ENCODE measurements around the gene RANBP10. TPM values are rescaled to one million over a fixed set of nuclear protein-coding genes. Genes with fewer than 3 reads are reported as not detected.

Gene RANBP10
- total RNA-seq, 6 experiments from 2014 or later, result 15.1 to 38.4 (median 22.7) TPM

DNA sequence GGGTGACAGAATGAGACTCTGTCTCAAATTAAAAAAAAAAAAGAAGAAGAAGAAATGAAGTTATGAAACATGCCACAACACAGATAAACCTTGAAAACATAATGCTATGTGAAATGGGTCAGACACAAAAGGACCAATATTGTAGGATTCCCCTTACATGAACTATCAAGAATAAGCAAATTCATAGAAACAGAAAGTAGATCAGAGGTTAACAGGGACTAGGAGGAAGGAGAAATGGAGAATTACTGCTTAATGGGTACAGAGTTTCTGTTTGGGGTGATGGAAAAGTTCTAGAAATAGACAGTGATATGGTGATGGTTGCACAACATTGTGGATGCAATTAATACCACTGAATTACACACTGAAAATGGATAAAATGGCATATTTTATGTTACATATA is 16.3 kb downstream of the RANBP10 start:
- ATAC-seq (peak in 3 of 4 donors; percentile 17 to 30 (median 21)), DNase-seq (no peak)
- no peak for TF ChIP-seq POLR2A (IDR thresholded peaks at IDR 0.05)
- TF ChIP-seq, protein P1, sequence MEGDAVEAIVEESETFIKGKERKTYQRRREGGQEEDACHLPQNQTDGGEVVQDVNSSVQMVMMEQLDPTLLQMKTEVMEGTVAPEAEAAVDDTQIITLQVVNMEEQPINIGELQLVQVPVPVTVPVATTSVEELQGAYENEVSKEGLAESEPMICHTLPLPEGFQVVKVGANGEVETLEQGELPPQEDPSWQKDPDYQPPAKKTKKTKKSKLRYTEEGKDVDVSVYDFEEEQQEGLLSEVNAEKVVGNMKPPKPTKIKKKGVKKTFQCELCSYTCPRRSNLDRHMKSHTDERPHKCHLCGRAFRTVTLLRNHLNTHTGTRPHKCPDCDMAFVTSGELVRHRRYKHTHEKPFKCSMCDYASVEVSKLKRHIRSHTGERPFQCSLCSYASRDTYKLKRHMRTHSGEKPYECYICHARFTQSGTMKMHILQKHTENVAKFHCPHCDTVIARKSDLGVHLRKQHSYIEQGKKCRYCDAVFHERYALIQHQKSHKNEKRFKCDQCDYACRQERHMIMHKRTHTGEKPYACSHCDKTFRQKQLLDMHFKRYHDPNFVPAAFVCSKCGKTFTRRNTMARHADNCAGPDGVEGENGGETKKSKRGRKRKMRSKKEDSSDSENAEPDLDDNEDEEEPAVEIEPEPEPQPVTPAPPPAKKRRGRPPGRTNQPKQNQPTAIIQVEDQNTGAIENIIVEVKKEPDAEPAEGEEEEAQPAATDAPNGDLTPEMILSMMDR (IDR thresholded peaks at IDR 0.05), result no peak
- Histone ChIP-seq H3K36me3 (no peaks in the 10 kb centered on the region), H3K9me3 (no peaks in the 10 kb centered on the region), H3K27ac (no peak overlapping the region), H3K4me1 (no peaks in the 10 kb centered on the region), H3K27me3 (no peaks in the 10 kb centered on the region), H3K4me3 (no peak overlapping the region)
- intact Hi-C loops (cut with DNase I), result no loop called here

DNA sequence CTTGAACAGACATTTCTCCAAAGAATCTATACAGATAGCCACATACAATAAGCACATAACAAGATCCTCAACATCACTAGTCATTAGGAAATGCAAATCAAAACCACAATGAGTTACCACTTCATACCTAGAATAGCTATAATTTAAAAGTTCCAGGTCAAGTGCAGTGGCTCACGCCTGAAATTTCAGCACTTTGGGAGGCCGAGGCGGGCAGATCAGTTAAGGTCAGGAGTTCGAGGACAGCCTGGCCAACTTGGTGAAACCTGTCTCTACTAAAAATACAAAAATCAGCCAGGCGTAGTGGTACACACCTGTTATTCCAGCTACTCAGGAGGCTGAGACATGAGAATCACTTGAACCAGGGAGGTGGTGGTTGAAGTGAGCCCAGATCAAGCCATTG is 19.9 kb downstream of the RANBP10 start:
- Histone ChIP-seq H3K36me3 (no peaks in the 10 kb centered on the region), H3K4me3 (no peak overlapping the region), H3K9me3 (no peaks in the 10 kb centered on the region), H3K27me3 (no peaks in the 10 kb centered on the region), H3K4me1 (peaks cover 0 to 1% (median 0%) of the 10 kb centered on the region in 4 donors), H3K27ac (no peak overlapping the region)
- 58% methylated on average over 4 of the region's 5 CpGs for WGBS (ENCODE audit: insufficient coverage, low coverage, low lambda C conversion rate, missing lambda C conversion rate)
- DNase-seq (no peak), ATAC-seq (no peak)
- TF ChIP-seq POLR2A (IDR thresholded peaks at IDR 0.05), result no peak
- TF ChIP-seq, protein P1 (IDR thresholded peaks at IDR 0.05), result no peak
- intact Hi-C loops (cut with DNase I), result no loop called here

DNA sequence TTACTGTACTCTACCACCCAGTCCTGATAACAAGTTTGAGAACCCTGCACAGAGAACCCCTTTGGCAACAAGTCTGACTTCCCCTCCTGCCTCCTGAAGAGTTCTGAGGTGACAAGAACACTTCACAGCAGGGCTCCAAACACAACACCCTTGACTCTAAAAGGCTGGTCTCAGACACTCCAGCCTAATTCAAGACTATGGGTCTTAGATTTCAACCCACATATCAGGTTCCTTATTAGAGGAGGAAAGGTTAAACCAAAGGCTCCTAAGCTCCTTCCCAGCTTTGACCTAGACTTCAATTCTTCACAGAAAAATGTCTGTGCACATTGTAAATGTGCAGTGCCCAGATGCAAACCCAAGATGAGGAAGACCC is 23.0 kb downstream of the RANBP10 start:
- no peak for ATAC-seq

DNA sequence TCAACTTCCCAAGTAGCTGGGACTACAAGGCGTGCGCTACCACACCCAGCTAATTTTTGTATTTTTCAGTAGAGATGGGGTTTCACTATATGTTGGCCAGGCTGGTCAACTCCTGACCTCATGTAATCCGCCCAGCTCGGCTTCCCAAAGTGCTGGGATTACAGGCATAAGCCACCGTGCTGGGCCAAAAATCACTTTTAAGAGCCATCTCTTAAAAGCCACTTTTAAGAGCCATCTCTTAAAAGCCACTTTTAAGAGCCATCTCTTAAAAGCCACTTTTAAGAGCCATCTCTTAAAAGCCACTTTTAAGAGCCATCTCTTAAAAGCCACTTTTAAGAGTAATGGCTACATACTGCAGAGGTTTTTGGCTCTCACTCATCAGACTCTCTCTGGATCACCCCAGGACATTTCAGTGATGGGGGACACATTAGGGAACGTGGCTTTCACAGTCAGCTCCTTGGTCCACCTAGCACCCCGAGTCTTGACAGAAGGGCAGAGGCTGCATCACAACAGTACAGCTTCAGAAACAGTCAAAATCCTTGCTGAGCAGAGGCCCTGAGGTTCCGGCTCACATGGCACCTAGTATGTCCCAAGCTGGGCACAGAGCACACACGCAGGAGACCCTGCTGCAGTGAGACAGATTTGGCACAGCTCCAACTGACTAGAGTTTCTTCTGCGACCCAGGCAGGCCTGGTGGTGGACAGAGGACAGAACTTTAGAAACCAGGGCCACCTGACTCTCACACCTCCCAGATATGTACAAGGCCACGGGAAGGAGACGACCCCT is 23.6 kb downstream of the RANBP10 start:
- WGBS (ENCODE audit: insufficient coverage, low coverage, low lambda C conversion rate, missing lambda C conversion rate), result 84% methylated on average over 7 of the region's 12 CpGs
- TF ChIP-seq, protein P1 (IDR thresholded peaks at IDR 0.05), result no peak
- no peak for TF ChIP-seq POLR2A (IDR thresholded peaks at IDR 0.05)
- intact Hi-C loops (cut with DNase I), result no loop called here
- DNase-seq (no peak), ATAC-seq (no peak)
- Histone ChIP-seq H3K36me3 (no peaks in the 10 kb centered on the region), H3K27me3 (no peaks in the 10 kb centered on the region), H3K4me3 (no peak overlapping the region), H3K4me1 (peaks cover 0 to 39% (median 17%) of the 10 kb centered on the region in 4 donors), H3K27ac (no peak overlapping the region), H3K9me3 (no peaks in the 10 kb centered on the region)

More for the DNA sequence above, 23.0 kb downstream of the RANBP10 start:
- H3K36me3 ChIP-seq, result no peaks in the 10 kb centered on the region
- intact Hi-C loops (cut with DNase I), result no loop called here
- no peak for DNase-seq
- peaks cover 0 to 33% (median 14%) of the 10 kb centered on the region in 4 donors for H3K4me1 ChIP-seq
- H3K27ac ChIP-seq, result no peak overlapping the region
- no peak overlapping the region for H3K4me3 ChIP-seq
- H3K27me3 ChIP-seq, result no peaks in the 10 kb centered on the region
- H3K9me3 ChIP-seq, result no peaks in the 10 kb centered on the region
- no peak for TF ChIP-seq POLR2A (IDR thresholded peaks at IDR 0.05)
- TF ChIP-seq, protein P1 (IDR thresholded peaks at IDR 0.05), result no peak

Data from right lobe of liver (tissue), 6 donors.